K562 (cell line): Measurements from ENCODE around the gene PDCD1LG2. TPM values are rescaled to one million over a fixed set of nuclear protein-coding genes. Genes with fewer than 3 reads are reported as not detected.

Experiments
- ATAC-seq: fragments of 200-7000 bp; cut with Tn5 transposase; 3 replicates; pipeline ENCODE4 v1.9.1; 2020; ENCODE audit warnings: moderate library complexity
- BruUV-seq: library from RNA; stranded (reverse); fragments of 400-500 nt; replicated peaks from 2 replicates; lab custom pipeline; 2021; lab: Mats Ljungman, UMichigan
- CTCF ChIA-PET: fragments of 300-600 bp; formaldehyde crosslinking; extraction: SDS; loops from one replicate; lab custom pipeline; 2021; ENCODE audit warnings: low intra/inter-chr PET ratio; lab: Yijun Ruan, JAX
- POLR2A ChIA-PET: fragments of 300-600, 350-650 bp; sonication (Branson Sonifier 250); formaldehyde crosslinking; extraction: SDS; loops from one replicate; lab custom pipeline; 2021; ENCODE audit warnings: antibody characterized with exemption, inconsistent platforms; lab: Yijun Ruan, JAX
- DNase-seq, 4 experiments: peaks; one replicate each; pipeline versions ENCODE4 v3.0.0 to v3.0.0-alpha.2; 2011 to 2018; ENCODE audit warnings: low spot score in 3 of 4, mixed read lengths in 3 of 4; ENCODE audit errors: extremely low read depth in 1 of 4
- FAIRE-seq: peaks from 2 replicates; lab custom pipeline; 2011; peaks lifted over from hg19 to GRCh38; lab: Jason Lieb, UNC
- H2AFZ ChIP-seq: 2 replicates; pipeline ENCODE4 v1.6.0; 2011; ENCODE audit warnings: low read depth, low read length, control low read depth, inconsistent platforms
- H3K27ac ChIP-seq: fragments of 200-600 bp; 3 replicates; pipeline ENCODE4 v1.8.0; 2011; ENCODE audit warnings: low read depth, mild to moderate bottlenecking, control low read depth, inconsistent platforms, low read length, moderate library complexity, mixed read lengths; ENCODE audit errors: extremely low read depth
- H3K27me3 ChIP-seq, 2 experiments: fragments of 300-600 bp in 1 of 2; 2 replicates in 1 of 2; 3 replicates in 1 of 2; pipeline versions ENCODE4 v1.6.0 to v1.8.0; 2011; ENCODE audit warnings: inconsistent platforms in 2 of 2, low read length in 2 of 2, mild to moderate bottlenecking in 1 of 2, mixed read lengths in 1 of 2, moderate library complexity in 1 of 2; ENCODE audit not compliant: control insufficient read depth in 2 of 2, insufficient read depth in 2 of 2
- H3K36me3 ChIP-seq: fragments of 300-600 bp; 3 replicates; pipeline ENCODE4 v1.8.0; 2011; ENCODE audit warnings: mild to moderate bottlenecking, low read length, inconsistent platforms; ENCODE audit not compliant: control insufficient read depth, insufficient read depth
- H3K4me1 ChIP-seq, 2 experiments: fragments of 200-600 bp in 1 of 2; replicated peaks in 1 of 2; 2 replicates in 1 of 2; 3 replicates in 1 of 2; pipeline versions ENCODE4 v1.5.1 to v1.8.0; 2011; ENCODE audit warnings: inconsistent platforms in 2 of 2, low read length in 2 of 2, mild to moderate bottlenecking in 1 of 2, mixed read lengths in 1 of 2, moderate library complexity in 1 of 2; ENCODE audit not compliant: control insufficient read depth in 2 of 2, insufficient read depth in 2 of 2
- H3K4me2 ChIP-seq: 2 replicates; pipeline ENCODE4 v1.6.1; 2011; ENCODE audit warnings: low read length, control low read depth, inconsistent platforms, mixed read lengths; ENCODE audit not compliant: insufficient read depth
- H3K4me3 ChIP-seq: fragments of 200-600 bp; sonication (generic), shearing (Covaris generic); 2 replicates; pipeline ENCODE4 v1.5.1; 2016; ENCODE audit warnings: control low read depth, inconsistent platforms
- H3K79me2 ChIP-seq: fragments of 200-600 bp; 3 replicates; pipeline ENCODE4 v1.8.0; 2011; ENCODE audit warnings: low read length, inconsistent platforms; ENCODE audit not compliant: control insufficient read depth, insufficient read depth
- H3K9ac ChIP-seq, 2 experiments: 2 replicates each; pipeline versions ENCODE4 v1.6.0 to v1.6.1; 2011; ENCODE audit warnings: low read depth in 2 of 2, low read length in 2 of 2, control low read depth in 1 of 2, inconsistent platforms in 1 of 2, mild to moderate bottlenecking in 1 of 2, mixed read lengths in 1 of 2; ENCODE audit not compliant: insufficient read depth in 1 of 2
- H3K9me1 ChIP-seq: one replicate; pipeline ENCODE4 v1.6.0; 2011; ENCODE audit warnings: inconsistent platforms, mild to moderate bottlenecking, low read length, moderate library complexity; ENCODE audit not compliant: control insufficient read depth, insufficient read depth
- H3K9me3 ChIP-seq: replicated peaks from 2 replicates; pipeline ENCODE4 v1.5.1; 2011; ENCODE audit warnings: low read depth, low read length, inconsistent platforms; ENCODE audit not compliant: control insufficient read depth, insufficient read depth
- H4K20me1 ChIP-seq: replicated peaks from 2 replicates; pipeline ENCODE4 v1.6.1; 2011; ENCODE audit warnings: low read length, inconsistent platforms, mixed read lengths; ENCODE audit not compliant: control insufficient read depth, insufficient read depth
- ATF7 ChIP-seq: fragments of 450-650 bp; IDR thresholded peaks from 2 replicates; pipeline ENCODE4 v1.7.1; 2014; ENCODE audit warnings: mild to moderate bottlenecking, moderate library complexity
- ELK3 ChIP-seq: fragments of 450-650 bp; formaldehyde crosslinking; IDR thresholded peaks from 2 replicates; pipeline ENCODE4 v1.4.0; 2020; ENCODE audit warnings: mild to moderate bottlenecking
- GMEB1 ChIP-seq: fragments of 250-450 bp; sonication (Bioruptor Pico); IDR thresholded peaks from 2 replicates; pipeline ENCODE4 v1.4.0; 2020; ENCODE audit warnings: mild to moderate bottlenecking
- SRSF3 ChIP-seq: fragments of 200-400 bp; formaldehyde crosslinking; IDR thresholded peaks from 2 replicates; pipeline ENCODE4 v1.6.1; 2016; ENCODE audit warnings: mild to moderate bottlenecking, low read length, moderate library complexity; ENCODE audit not compliant: insufficient read depth
- ZNF57 ChIP-seq: fragments of 450-650 bp; formaldehyde crosslinking; IDR thresholded peaks from 2 replicates; pipeline ENCODE4 v1.4.0; 2020; ENCODE audit warnings: mild to moderate bottlenecking, moderate library complexity
- ZNF780A ChIP-seq: fragments of 250-450 bp; sonication (Bioruptor Pico); IDR thresholded peaks from 2 replicates; pipeline ENCODE4 v1.5.0; 2021; ENCODE audit warnings: mild to moderate bottlenecking
- WGBS: fragments of 100-300 bp; shearing (Covaris generic); methylation state at CpG from one replicate; pipeline ENCODE4 v1.1.6; 2016; ENCODE audit warnings: low coverage, mixed read lengths; ENCODE audit not compliant: insufficient coverage; ENCODE audit errors: missing lambda C conversion rate; 5-methylcytosine and 5-hydroxymethylcytosine counted together
- in situ Hi-C: fragments of 300-500 bp; cut with MboI; formaldehyde crosslinking; loops from 4 replicates; pipeline ENCODE4 v1.15.0; 2018; ENCODE audit warnings: inconsistent platforms, mixed read lengths
- intact Hi-C: fragments of 100-400 bp; cut with micrococcal nuclease; formaldehyde crosslinking; loops from 2 replicates; pipeline ENCODE4 v1.14.2; 2022
- polyA plus RNA-seq, 8 experiments: library from polyadenylated mRNA; depleted of rRNA in 4 of 8; stranded (reverse) in 5 of 8; unstranded in 3 of 8; fragments of >200 nt; fragmentation: Nextera tagmentation in 2 of 8; fragmentation: Illumina TruSeq in 1 of 8; extraction: Ambion mirVana in 2 of 8; extraction: Trizol in 1 of 8; gene quantifications; 2 replicates each; pipeline versions ENCODE4 v1.2.1 to v1.2.3, GENCODE V29; 2011 to 2014; ENCODE audit warnings: inconsistent platforms in 1 of 8, missing spikeins in 1 of 8
- total RNA-seq, 7 experiments: library from RNA; depleted of rRNA in 6 of 7; stranded (reverse); fragments of >200 nt in 6 of 7; fragmentation: Illumina TruSeq in 2 of 7; extraction: Trizol in 2 of 7; gene quantifications; 2 replicates each; pipeline versions ENCODE4 v1.2.1 to v1.2.3, GENCODE V29; 2011 to 2021; ENCODE audit warnings: low replicate concordance in 1 of 7

PDCD1LG2 gene
- total and polyA plus RNA-seq, 9 of the 15 experiments (the other 6 are each of a cell fraction or from before 2014, with no cell fraction given) = not detected

GRCh38 chr9:5532306-5532705 lies 22.0 kb downstream of the PDCD1LG2 start:
- FAIRE-seq (no peak), DNase-seq (no peak), ATAC-seq (no peak)
- ChIA-PET CTCF (interaction anchor here (0.6 kb wide), 1 partner anchor 1076 kb away, joined by 3 read pairs; no protein-coding TSS in a partner anchor), POLR2A (no interaction called here)
- no peak for TF ChIP-seq ATF7
- no peak for TF ChIP-seq ZNF780A
- no peak for TF ChIP-seq SRSF3
- no peak for TF ChIP-seq ZNF57
- TF ChIP-seq ELK3 = no peak
- no peak for TF ChIP-seq GMEB1
- Histone ChIP-seq H3K9ac (no peak overlapping the region), H4K20me1 (no peaks in the 10 kb centered on the region), H3K4me2 (no peak overlapping the region), H2AFZ (no peak overlapping the region), H3K79me2 (no peaks in the 10 kb centered on the region), H3K4me1 (no peaks in the 10 kb centered on the region; a peak in 1 of 5 replicates), H3K27ac (no peak overlapping the region), H3K36me3 (no peaks in the 10 kb centered on the region), H3K9me3 (no peaks in the 10 kb centered on the region), H3K27me3 (no peaks in the 10 kb centered on the region), H3K4me3 (no peak overlapping the region), H3K9me1 (no peaks in the 10 kb centered on the region)
- no TSS peak for BruUV-seq
- intact Hi-C loops (no loop called here), in situ Hi-C loops (no loop called here)
- 0% methylated on average over 1 of the region's 1 CpG for WGBS
